T-cell (primary cell): Measurements from ENCODE around the gene STX1B. TPM values are rescaled to one million over a fixed set of nuclear protein-coding genes. Genes with fewer than 3 reads are reported as not detected.

Experiments used
- ATAC-seq, 4 experiments: fragments of 200-7000 bp in 3 of 4; fragments of 150-1000 bp in 1 of 4; cut with Tn5 transposase; replicated peaks in 1 of 4; 1 replicate in 3 of 4; 2 replicates in 1 of 4; pipeline ENCODE4 v1.10.0; 2021; ENCODE audit warnings: moderate library complexity in 3 of 4, mild to moderate bottlenecking in 2 of 4, moderate number of reproducible peaks in 1 of 4
- CTCF ChIA-PET, 2 donors: fragments of 300-600 bp; sonication (Branson Sonifier 250); formaldehyde crosslinking; loops; one replicate each; lab custom pipeline; 2022; ENCODE audit warnings: antibody characterized with exemption in 2 of 2; lab: Charles Lee
- POLR2A ChIA-PET, 2 donors: fragments of 300-600 bp; sonication (Branson Sonifier 250); formaldehyde crosslinking; loops; one replicate each; lab custom pipeline; 2022; ENCODE audit warnings: antibody characterized with exemption in 2 of 2; lab: Charles Lee
- DNase-seq, 35 experiments: peaks; one replicate each; pipeline versions ENCODE4 v3.0.0 to v3.0.0-alpha.2; 2013 to 2023
- H3K27ac ChIP-seq: one replicate; pipeline ENCODE4 v1.5.1; 2013; ENCODE audit warnings: low read length
- H3K27me3 ChIP-seq, 2 experiments: replicated peaks in 1 of 2; 1 replicate in 1 of 2; 2 replicates in 1 of 2; pipeline versions ENCODE4 v1.6.1 to v1.7.0; 2013; ENCODE audit warnings: low read length in 1 of 2, mixed read lengths in 1 of 2; ENCODE audit not compliant: control insufficient read depth in 2 of 2, insufficient read depth in 2 of 2; ENCODE audit errors: extremely low read depth in 1 of 2
- H3K36me3 ChIP-seq, 2 donors: 1 replicate in 1 of 2; 2 replicates in 1 of 2; pipeline versions ENCODE4 v1.6.1 to v1.7.0; 2013; ENCODE audit warnings: low read length in 1 of 2; ENCODE audit not compliant: control insufficient read depth in 2 of 2, insufficient read depth in 1 of 2; ENCODE audit errors: extremely low read depth in 1 of 2
- H3K4me1 ChIP-seq, 2 experiments: 1 replicate in 1 of 2; 2 replicates in 1 of 2; pipeline versions ENCODE4 v1.6.1 to v1.7.0; 2013; ENCODE audit warnings: low read length in 2 of 2, mixed read lengths in 1 of 2; ENCODE audit not compliant: insufficient read depth in 2 of 2, control insufficient read depth in 1 of 2; ENCODE audit errors: extremely low read depth in 1 of 2
- H3K4me3 ChIP-seq, 2 donors: 1 replicate in 1 of 2; 2 replicates in 1 of 2; pipeline versions ENCODE4 v1.5.1 to v1.7.0; 2013; ENCODE audit warnings: mild to moderate bottlenecking in 2 of 2, low read length in 1 of 2, moderate library complexity in 1 of 2; ENCODE audit not compliant: control insufficient read depth in 1 of 2; ENCODE audit errors: extremely low read depth in 1 of 2
- H3K9me3 ChIP-seq: 2 replicates; pipeline ENCODE4 v1.7.0; 2013
- H3K27ac Mint-ChIP-seq, 2 donors: one replicate each; pipeline ENCODE4 v1.8.0; 2020 to 2021; ENCODE audit warnings: mild to moderate bottlenecking in 2 of 2, mixed read lengths in 2 of 2
- H3K27me3 Mint-ChIP-seq, 2 donors: one replicate each; pipeline ENCODE4 v1.8.0; 2021 to 2022; ENCODE audit warnings: mixed read lengths in 2 of 2
- H3K36me3 Mint-ChIP-seq: one replicate; pipeline ENCODE4 v1.8.0; 2021; ENCODE audit warnings: mixed read lengths
- H3K4me1 Mint-ChIP-seq, 3 donors: one replicate each; pipeline ENCODE4 v1.8.0; 2020 to 2022; ENCODE audit warnings: mixed read lengths in 3 of 3, mild to moderate bottlenecking in 1 of 3
- H3K4me3 Mint-ChIP-seq, 3 donors: one replicate each; pipeline ENCODE4 v1.8.0; 2020 to 2022; ENCODE audit warnings: mild to moderate bottlenecking in 3 of 3, mixed read lengths in 3 of 3, moderate library complexity in 3 of 3
- H3K9me3 Mint-ChIP-seq, 3 donors: one replicate each; pipeline ENCODE4 v1.8.0; 2020 to 2022; ENCODE audit warnings: mixed read lengths in 3 of 3
- whole genome bisulfite sequencing: methylation state at CpG from one replicate; pipeline ENCODE4 v1.1.5; 2013; ENCODE audit warnings: missing lambda C conversion rate; ENCODE audit not compliant: insufficient coverage; 5-methylcytosine and 5-hydroxymethylcytosine counted together
- total RNA-seq, 35 experiments: library from RNA in 6 of 35; stranded (reverse) in 6 of 35; fragments of 120-200 nt in 1 of 35; gene quantifications; one replicate each; pipeline versions ENCODE4 v1.2.1 to v1.2.4 and lab custom pipeline; 2013 to 2026

STX1B gene
- 1 to 10 TPM; 2.3 to 3.9 (median 3.4) TPM for total RNA-seq
- total RNA-seq (2013): 0.90 TPM
- 0.06 to 3.1 (median 1.1) reads per million in 29 experiments for total RNA-seq (lab: John Stamatoyannopoulos, UW)

GRCh38 chr16:31010585-31011325 is at the start of gene STX1B:
TSS of gene STX1B (minus strand) at chr16:31010638. CDS start at chr16:31010396, 242 bp downstream.
- Mint-ChIP-seq H3K27ac (peak within 1 kb of the TSS; percentile 36 to 69), H3K27me3 (peaks cover 11 to 44% of the 10 kb centered on the region in 2 donors), H3K4me1 (peaks cover 9 to 25% (median 18%) of the 10 kb centered on the region in 3 donors), H3K36me3 (no peaks in the 10 kb centered on the region), H3K9me3 (no peaks in the 10 kb centered on the region), H3K4me3 (peak within 1 kb of the TSS; percentile 76 to 81 (median 78))
- H3K27me3 ChIP-seq: peaks cover 3 to 49% of the 10 kb centered on the region in 2 experiments
- no peaks in the 10 kb centered on the region for H3K36me3 ChIP-seq
- no peaks in the 10 kb centered on the region for H3K9me3 ChIP-seq
- peak within 1 kb of the TSS; percentile 43 to 79 for H3K4me3 ChIP-seq
- POLR2A ChIA-PET: no interaction called here
- CTCF ChIA-PET: no interaction called here
- H3K27ac ChIP-seq: no peak within 1 kb of the TSS
- ATAC-seq: peak; percentile 76 to 86 (median 82)
- peaks cover 4 to 14% of the 10 kb centered on the region in 2 experiments for H3K4me1 ChIP-seq
- WGBS: 14% methylated on average over 29 of the region's 45 CpGs
- peak; percentile 31 to 74 (median 61) for DNase-seq

- Mint-ChIP-seq H3K4me1 (peaks cover 0 to 6% (median 1%) of the 10 kb centered on the region in 3 donors), H3K4me3 (no peak overlapping the region), H3K27me3 (no peaks in the 10 kb centered on the region), H3K36me3 (peaks cover 14% of the 10 kb centered on the region), H3K27ac (no peak overlapping the region), H3K9me3 (no peaks in the 10 kb centered on the region)
- peaks cover 0 to 4% of the 10 kb centered on the region in 2 donors for H3K36me3 ChIP-seq
- no peak for ATAC-seq
- DNase-seq: no peak
- H3K4me3 ChIP-seq: no peak overlapping the region
- no peaks in the 10 kb centered on the region for H3K27me3 ChIP-seq
- ChIA-PET POLR2A (no interaction called here), CTCF (interaction anchor here in 1 of 2 donors (0.7 kb wide), 1 partner anchor 40 kb away, joined by 4 read pairs; no protein-coding TSS in a partner anchor)
- H3K27ac ChIP-seq: no peak overlapping the region
- H3K4me1 ChIP-seq: peaks cover 0 to under 1% of the 10 kb centered on the region in 2 experiments
- no peaks in the 10 kb centered on the region for H3K9me3 ChIP-seq
- 100% methylated on average over 2 of the region's 4 CpGs for WGBS
Observed at GRCh38 chr16:31055613-31056012, 45.2 kb upstream of the STX1B start.

- Histone ChIP-seq H3K36me3 (no peaks in the 10 kb centered on the region), H3K9me3 (no peaks in the 10 kb centered on the region), H3K4me1 (no peaks in the 10 kb centered on the region), H3K4me3 (no peak overlapping the region), H3K27ac (no peak overlapping the region), H3K27me3 (no peaks in the 10 kb centered on the region)
- H3K27me3 Mint-ChIP-seq: no peaks in the 10 kb centered on the region
- H3K4me1 Mint-ChIP-seq: peaks cover 0 to 2% (median 0%) of the 10 kb centered on the region in 3 donors
- ATAC-seq (no peak), DNase-seq (no peak)
- WGBS: no CpG with 5 or more reads among the region's 2 CpGs
- ChIA-PET POLR2A (no interaction called here), CTCF (no interaction called here)
- H3K27ac Mint-ChIP-seq: no peak overlapping the region
- H3K9me3 Mint-ChIP-seq: no peaks in the 10 kb centered on the region
- peaks cover 6% of the 10 kb centered on the region for H3K36me3 Mint-ChIP-seq
- H3K4me3 Mint-ChIP-seq: no peak overlapping the region
Observed at GRCh38 chr16:31052114-31052513, 41.7 kb upstream of the STX1B start.

- Histone ChIP-seq H3K36me3 (no peaks in the 10 kb centered on the region), H3K4me1 (no peaks in the 10 kb centered on the region), H3K4me3 (no peak overlapping the region), H3K27me3 (no peaks in the 10 kb centered on the region), H3K9me3 (no peaks in the 10 kb centered on the region), H3K27ac (no peak overlapping the region)
- Mint-ChIP-seq H3K27me3 (no peaks in the 10 kb centered on the region), H3K27ac (no peak overlapping the region), H3K36me3 (peaks cover 3% of the 10 kb centered on the region), H3K4me3 (no peak overlapping the region), H3K4me1 (peaks cover 0 to 2% (median 0%) of the 10 kb centered on the region in 3 donors), H3K9me3 (no peaks in the 10 kb centered on the region)
- POLR2A ChIA-PET: interaction anchor here in 1 of 2 donors (0.6 kb wide), 1 partner anchor 705 kb away, joined by 11 read pairs; no protein-coding TSS in a partner anchor
- ATAC-seq (no peak), DNase-seq (no peak)
- 92% methylated on average over 8 of the region's 10 CpGs for WGBS
- CTCF ChIA-PET: interaction anchor here in 1 of 2 donors (0.6 kb wide), 1 partner anchor 13 kb away, joined by 3 read pairs; no protein-coding TSS in a partner anchor
Observed at GRCh38 chr16:31050280-31051030, 40.0 kb upstream of the STX1B start.

- H3K36me3 Mint-ChIP-seq: peaks cover 11% of the 10 kb centered on the region
- CTCF ChIA-PET: no interaction called here
- H3K27me3 Mint-ChIP-seq: no peaks in the 10 kb centered on the region
- Histone ChIP-seq H3K4me1 (no peaks in the 10 kb centered on the region), H3K36me3 (peaks cover 5 to 27% of the 10 kb centered on the region in 2 donors), H3K9me3 (no peaks in the 10 kb centered on the region), H3K4me3 (no peak overlapping the region), H3K27ac (no peak overlapping the region), H3K27me3 (no peaks in the 10 kb centered on the region)
- DNase-seq: no peak
- no peaks in the 10 kb centered on the region for H3K4me1 Mint-ChIP-seq
- H3K9me3 Mint-ChIP-seq: no peaks in the 10 kb centered on the region
- no peak overlapping the region for H3K27ac Mint-ChIP-seq
- H3K4me3 Mint-ChIP-seq: no peak overlapping the region
- POLR2A ChIA-PET: no interaction called here
- no peak for ATAC-seq
- WGBS: no CpG with 5 or more reads among the region's 4 CpGs
Observed at GRCh38 chr16:31043898-31044481, 33.6 kb upstream of the STX1B start.

GRCh38 chr16:31043352-31043751 is 32.9 kb upstream of the STX1B start:
- Mint-ChIP-seq H3K4me1 (no peaks in the 10 kb centered on the region), H3K36me3 (peaks cover 16% of the 10 kb centered on the region), H3K9me3 (no peaks in the 10 kb centered on the region), H3K27me3 (no peaks in the 10 kb centered on the region), H3K4me3 (no peak overlapping the region), H3K27ac (no peak overlapping the region)
- peaks cover 6 to 33% of the 10 kb centered on the region in 2 donors for H3K36me3 ChIP-seq
- H3K4me1 ChIP-seq: no peaks in the 10 kb centered on the region
- H3K27me3 ChIP-seq: no peaks in the 10 kb centered on the region
- H3K27ac ChIP-seq: no peak overlapping the region
- 91% methylated on average over 1 of the region's 1 CpG for WGBS
- no peaks in the 10 kb centered on the region for H3K9me3 ChIP-seq
- CTCF ChIA-PET: interaction anchor here in 1 of 2 donors (0.5 kb wide), 1 partner anchor 20 kb away, joined by 3 read pairs; no protein-coding TSS in a partner anchor
- ATAC-seq (no peak), DNase-seq (no peak)
- POLR2A ChIA-PET: no interaction called here
- H3K4me3 ChIP-seq: no peak overlapping the region
